ENCODE results near the gene C20orf202.
"Not testable (repeated sequence)": the region's sequence is repeated elsewhere in the genome, so short reads cannot be mapped to it uniquely, and the experiment has no call there.

Gene C20orf202

DNA sequence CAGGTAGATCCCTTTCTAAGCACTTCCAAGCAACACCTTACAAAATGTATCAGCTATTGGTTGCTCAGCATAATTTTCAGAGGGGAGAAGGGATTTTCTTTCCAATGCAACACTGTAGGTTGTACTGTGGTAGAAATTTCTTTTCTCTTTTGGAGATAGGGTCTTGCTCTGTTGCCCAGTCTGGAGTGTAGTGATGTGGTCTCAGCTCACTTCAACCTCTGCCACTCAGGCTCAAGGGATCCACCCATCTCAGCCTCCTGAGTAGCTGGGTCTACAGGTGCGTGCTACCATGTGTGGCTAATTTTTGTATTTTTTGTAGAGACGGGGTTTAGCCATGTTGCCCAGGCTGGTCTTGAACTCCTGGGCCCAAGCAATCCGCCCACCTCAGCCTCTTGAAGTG, 38.8 kb downstream of the C20orf202 start:
- no peaks in the 10 kb centered on the region for H3K27me3 ChIP-seq (ENCODE audit: control insufficient read depth, insufficient read depth, low read length, poor library complexity, severe bottlenecking)
- no peak overlapping the region for H3K4me3 ChIP-seq (ENCODE audit: insufficient read depth, low read depth, low read length)
- no peaks in the 10 kb centered on the region for H3K4me1 ChIP-seq (ENCODE audit: control insufficient read depth, insufficient read depth, low read length)
- no peaks in the 10 kb centered on the region for H3K36me3 ChIP-seq (ENCODE audit: control insufficient read depth, insufficient read depth, low read length)
- 84 to 96% methylated on average over 3 of the region's 3 CpGs for WGBS, 2 experiments
- H3K9me3 ChIP-seq (ENCODE audit: control insufficient read depth, low read length), result no peaks in the 10 kb centered on the region
- H3K27ac ChIP-seq (ENCODE audit: insufficient read depth, low read depth, low read length, poor library complexity, severe bottlenecking), result no peak overlapping the region

DNA sequence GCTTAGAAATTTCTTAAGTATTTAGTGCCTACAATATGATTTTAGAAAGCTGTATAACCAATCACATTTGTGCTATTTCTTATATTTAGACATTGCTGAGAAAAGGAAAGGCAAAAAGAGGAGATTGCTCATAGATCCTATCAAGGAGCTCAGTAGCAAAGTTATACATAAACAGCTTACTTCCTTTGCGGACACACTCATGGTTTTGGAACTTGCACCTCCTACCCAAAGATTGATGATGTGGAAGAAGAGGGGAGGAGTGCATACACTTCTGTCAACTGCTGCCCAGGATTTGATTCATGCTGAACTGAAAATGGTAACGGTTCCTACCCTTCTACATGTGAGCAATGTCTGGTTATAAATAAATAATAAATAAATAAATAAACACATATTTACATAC, 39.3 kb downstream of the C20orf202 start:
- Histone ChIP-seq H3K36me3 (ENCODE audit: control insufficient read depth, insufficient read depth, low read length) (no peaks in the 10 kb centered on the region), H3K27ac (ENCODE audit: insufficient read depth, low read depth, low read length, poor library complexity, severe bottlenecking) (no peak overlapping the region), H3K27me3 (ENCODE audit: control insufficient read depth, insufficient read depth, low read length, poor library complexity, severe bottlenecking) (no peaks in the 10 kb centered on the region), H3K4me1 (ENCODE audit: control insufficient read depth, insufficient read depth, low read length) (no peaks in the 10 kb centered on the region), H3K4me3 (ENCODE audit: insufficient read depth, low read depth, low read length) (no peak overlapping the region), H3K9me3 (ENCODE audit: control insufficient read depth, low read length) (no peaks in the 10 kb centered on the region)
- 80 to 86% methylated on average over 1 of the region's 2 CpGs for WGBS, 2 experiments

DNA sequence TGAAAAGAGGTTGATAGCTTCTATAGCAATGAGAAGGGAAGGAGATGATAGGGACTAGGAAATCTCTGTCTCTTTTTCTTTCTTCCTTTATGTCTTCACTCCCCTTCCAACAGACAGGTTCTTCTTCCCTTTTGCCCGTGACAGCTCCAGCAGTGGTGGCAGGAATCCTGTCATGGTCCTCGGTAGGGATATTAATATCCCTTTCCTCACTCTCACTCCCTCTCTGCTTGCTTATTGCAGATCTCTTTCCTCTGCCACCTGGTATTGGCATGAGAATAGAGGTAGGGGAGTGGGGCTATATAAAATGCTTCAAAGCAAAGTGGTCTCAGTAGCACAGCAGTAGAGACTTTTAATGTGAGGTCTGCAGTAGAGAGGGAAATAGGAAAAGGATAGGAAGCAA, 42.3 kb downstream of the C20orf202 start:
- H3K27ac ChIP-seq (ENCODE audit: insufficient read depth, low read depth, low read length, poor library complexity, severe bottlenecking), result no peak overlapping the region
- 75 to 84% methylated on average over 1 to 2 of the region's 2 CpGs for WGBS, 2 experiments
- H3K4me1 ChIP-seq (ENCODE audit: control insufficient read depth, insufficient read depth, low read length), result no peaks in the 10 kb centered on the region
- H3K27me3 ChIP-seq (ENCODE audit: control insufficient read depth, insufficient read depth, low read length, poor library complexity, severe bottlenecking), result no peaks in the 10 kb centered on the region
- H3K36me3 ChIP-seq (ENCODE audit: control insufficient read depth, insufficient read depth, low read length), result no peaks in the 10 kb centered on the region
- H3K9me3 ChIP-seq (ENCODE audit: control insufficient read depth, low read length), result no peaks in the 10 kb centered on the region
- H3K4me3 ChIP-seq (ENCODE audit: insufficient read depth, low read depth, low read length), result no peak overlapping the region

DNA sequence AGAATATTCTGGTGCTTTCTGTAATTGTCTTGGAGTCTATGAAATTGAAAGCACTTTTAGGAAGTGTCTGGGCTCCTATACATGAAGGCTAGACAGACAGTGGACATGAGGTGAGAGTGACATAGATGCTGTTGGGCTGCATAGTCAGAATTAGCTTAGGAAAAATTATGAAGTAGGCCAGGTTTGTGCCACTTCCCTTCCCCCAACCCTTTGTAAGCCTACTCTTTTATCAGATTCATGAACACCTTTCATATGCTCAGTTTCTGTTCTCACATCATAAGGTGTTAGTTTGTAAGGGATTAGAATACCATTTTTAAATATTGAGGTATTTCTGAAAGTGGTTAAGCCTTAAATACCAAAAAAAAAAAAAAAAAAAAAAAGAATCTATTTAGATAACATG, 44.4 kb downstream of the C20orf202 start:
- Histone ChIP-seq H3K4me3 (ENCODE audit: insufficient read depth, low read depth, low read length) (no peak overlapping the region), H3K27ac (ENCODE audit: insufficient read depth, low read depth, low read length, poor library complexity, severe bottlenecking) (no peak overlapping the region), H3K36me3 (ENCODE audit: control insufficient read depth, insufficient read depth, low read length) (no peaks in the 10 kb centered on the region), H3K27me3 (ENCODE audit: control insufficient read depth, insufficient read depth, low read length, poor library complexity, severe bottlenecking) (no peaks in the 10 kb centered on the region), H3K4me1 (ENCODE audit: control insufficient read depth, insufficient read depth, low read length) (no peaks in the 10 kb centered on the region), H3K9me3 (ENCODE audit: control insufficient read depth, low read length) (no peaks in the 10 kb centered on the region)

DNA sequence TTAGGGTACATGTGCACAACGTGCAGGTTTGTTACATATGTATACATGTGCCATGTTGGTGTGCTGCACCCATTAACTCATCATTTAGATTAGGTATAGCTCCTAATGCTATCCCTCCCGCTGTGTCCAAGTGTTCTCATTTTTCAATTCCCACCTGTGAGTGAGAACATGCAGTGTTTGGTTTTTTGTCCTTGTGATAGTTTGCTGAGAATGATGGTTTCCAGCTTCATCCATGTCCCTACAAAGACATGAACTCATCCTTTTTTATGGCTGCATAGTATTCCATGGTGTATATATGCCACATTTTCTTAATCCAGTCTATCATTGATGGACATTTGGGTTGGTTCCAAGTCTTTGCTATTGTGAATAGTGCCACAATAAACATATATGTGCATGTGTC, 47.0 kb downstream of the C20orf202 start:
- 94 to 100% methylated on average over 1 to 2 of the region's 2 CpGs for WGBS, 2 experiments
- not testable (repeated sequence) for H3K27me3 ChIP-seq (ENCODE audit: control insufficient read depth, insufficient read depth, low read length, poor library complexity, severe bottlenecking); H3K4me3 ChIP-seq (ENCODE audit: insufficient read depth, low read depth, low read length); H3K36me3 ChIP-seq (ENCODE audit: control insufficient read depth, insufficient read depth, low read length); H3K27ac ChIP-seq (ENCODE audit: insufficient read depth, low read depth, low read length, poor library complexity, severe bottlenecking); H3K9me3 ChIP-seq (ENCODE audit: control insufficient read depth, low read length); H3K4me1 ChIP-seq (ENCODE audit: control insufficient read depth, insufficient read depth, low read length)

DNA sequence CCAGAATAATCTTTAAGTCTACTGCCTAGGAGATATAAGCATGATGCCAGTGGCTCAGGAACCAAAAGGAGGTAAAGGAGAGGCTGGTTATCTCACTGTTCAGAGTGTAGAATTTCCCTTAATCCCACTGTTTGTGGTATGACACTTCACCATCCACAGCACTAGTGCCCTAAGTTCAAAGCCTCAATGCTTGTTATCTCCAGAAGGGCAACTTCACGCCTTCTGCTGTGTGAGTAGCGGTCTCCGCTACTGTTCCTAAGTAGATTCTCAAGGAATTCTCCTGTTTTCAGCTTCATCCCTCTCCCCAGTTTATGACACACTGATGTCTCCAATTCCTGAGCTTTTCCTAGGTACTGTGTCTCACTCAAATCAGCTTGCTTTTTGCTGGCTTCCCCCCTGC, 49.2 kb downstream of the C20orf202 start:
- Histone ChIP-seq H3K36me3 (ENCODE audit: control insufficient read depth, insufficient read depth, low read length) (no peaks in the 10 kb centered on the region), H3K27me3 (ENCODE audit: control insufficient read depth, insufficient read depth, low read length, poor library complexity, severe bottlenecking) (no peaks in the 10 kb centered on the region), H3K9me3 (ENCODE audit: control insufficient read depth, low read length) (no peaks in the 10 kb centered on the region), H3K4me1 (ENCODE audit: control insufficient read depth, insufficient read depth, low read length) (no peaks in the 10 kb centered on the region), H3K27ac (ENCODE audit: insufficient read depth, low read depth, low read length, poor library complexity, severe bottlenecking) (no peak overlapping the region), H3K4me3 (ENCODE audit: insufficient read depth, low read depth, low read length) (no peak overlapping the region)
- 87% methylated on average over 3 of the region's 3 CpGs for WGBS, 2 experiments

DNA sequence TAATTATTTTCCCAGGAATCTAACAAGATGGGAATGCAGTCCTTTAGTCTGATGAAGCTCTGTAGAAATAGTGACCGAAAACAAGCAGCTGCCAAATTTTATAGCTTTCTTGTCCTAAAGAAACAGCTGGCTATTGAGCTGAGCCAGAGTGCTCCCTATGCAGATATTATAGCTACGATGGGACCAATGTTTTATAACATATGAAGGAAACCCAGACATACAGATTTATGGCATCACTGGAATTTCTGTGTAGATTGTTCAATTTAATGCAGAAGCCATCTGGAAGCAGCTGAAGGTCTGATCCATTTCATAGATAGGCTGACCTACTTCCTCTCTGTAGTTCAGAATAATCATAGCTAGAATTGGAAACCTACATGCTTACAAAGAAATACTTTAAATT, 51.0 kb downstream of the C20orf202 start:
- Histone ChIP-seq H3K36me3 (ENCODE audit: control insufficient read depth, insufficient read depth, low read length) (no peaks in the 10 kb centered on the region), H3K27ac (ENCODE audit: insufficient read depth, low read depth, low read length, poor library complexity, severe bottlenecking) (no peak overlapping the region), H3K9me3 (ENCODE audit: control insufficient read depth, low read length) (no peaks in the 10 kb centered on the region), H3K4me3 (ENCODE audit: insufficient read depth, low read depth, low read length) (no peak overlapping the region), H3K4me1 (ENCODE audit: control insufficient read depth, insufficient read depth, low read length) (no peaks in the 10 kb centered on the region), H3K27me3 (ENCODE audit: control insufficient read depth, insufficient read depth, low read length, poor library complexity, severe bottlenecking) (no peaks in the 10 kb centered on the region)
- WGBS, 2 experiments, result 89 to 93% methylated on average over 2 of the region's 2 CpGs

DNA sequence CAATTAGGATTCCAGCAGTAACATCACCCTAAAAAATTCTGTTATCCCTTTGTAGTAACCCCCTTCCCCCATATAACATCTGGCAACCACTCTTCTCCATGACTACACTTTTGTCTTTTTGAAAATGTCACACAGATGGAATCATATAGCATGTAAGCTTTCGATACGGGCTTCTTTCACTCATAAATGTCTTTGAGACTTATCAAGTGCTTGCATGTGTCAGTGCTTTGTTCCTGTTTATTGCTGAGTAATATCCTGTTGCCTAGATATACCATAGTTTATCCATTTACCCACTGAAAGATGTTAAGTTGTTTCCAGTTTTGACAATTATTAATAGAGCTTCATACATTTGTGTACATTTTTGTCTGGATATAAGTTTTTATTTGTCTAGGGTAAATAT, 52.4 kb downstream of the C20orf202 start:
- no peaks in the 10 kb centered on the region for H3K27me3 ChIP-seq (ENCODE audit: control insufficient read depth, insufficient read depth, low read length, poor library complexity, severe bottlenecking)
- H3K36me3 ChIP-seq (ENCODE audit: control insufficient read depth, insufficient read depth, low read length), result no peaks in the 10 kb centered on the region
- no peaks in the 10 kb centered on the region for H3K4me1 ChIP-seq (ENCODE audit: control insufficient read depth, insufficient read depth, low read length)
- no peak overlapping the region for H3K4me3 ChIP-seq (ENCODE audit: insufficient read depth, low read depth, low read length)
- 94 to 100% methylated on average over 2 of the region's 2 CpGs for WGBS, 2 experiments
- no peaks in the 10 kb centered on the region for H3K9me3 ChIP-seq (ENCODE audit: control insufficient read depth, low read length)
- no peak overlapping the region for H3K27ac ChIP-seq (ENCODE audit: insufficient read depth, low read depth, low read length, poor library complexity, severe bottlenecking)
